Measurements from ENCODE around the gene SARDH.
A peak's percentile ranks its signal among the peaks of the same experiment; 100 is the strongest.
"Not testable (repeated sequence)": the region's sequence is repeated elsewhere in the genome, so short reads cannot be mapped to it uniquely, and the experiment has no call there.

SARDH gene

DNA sequence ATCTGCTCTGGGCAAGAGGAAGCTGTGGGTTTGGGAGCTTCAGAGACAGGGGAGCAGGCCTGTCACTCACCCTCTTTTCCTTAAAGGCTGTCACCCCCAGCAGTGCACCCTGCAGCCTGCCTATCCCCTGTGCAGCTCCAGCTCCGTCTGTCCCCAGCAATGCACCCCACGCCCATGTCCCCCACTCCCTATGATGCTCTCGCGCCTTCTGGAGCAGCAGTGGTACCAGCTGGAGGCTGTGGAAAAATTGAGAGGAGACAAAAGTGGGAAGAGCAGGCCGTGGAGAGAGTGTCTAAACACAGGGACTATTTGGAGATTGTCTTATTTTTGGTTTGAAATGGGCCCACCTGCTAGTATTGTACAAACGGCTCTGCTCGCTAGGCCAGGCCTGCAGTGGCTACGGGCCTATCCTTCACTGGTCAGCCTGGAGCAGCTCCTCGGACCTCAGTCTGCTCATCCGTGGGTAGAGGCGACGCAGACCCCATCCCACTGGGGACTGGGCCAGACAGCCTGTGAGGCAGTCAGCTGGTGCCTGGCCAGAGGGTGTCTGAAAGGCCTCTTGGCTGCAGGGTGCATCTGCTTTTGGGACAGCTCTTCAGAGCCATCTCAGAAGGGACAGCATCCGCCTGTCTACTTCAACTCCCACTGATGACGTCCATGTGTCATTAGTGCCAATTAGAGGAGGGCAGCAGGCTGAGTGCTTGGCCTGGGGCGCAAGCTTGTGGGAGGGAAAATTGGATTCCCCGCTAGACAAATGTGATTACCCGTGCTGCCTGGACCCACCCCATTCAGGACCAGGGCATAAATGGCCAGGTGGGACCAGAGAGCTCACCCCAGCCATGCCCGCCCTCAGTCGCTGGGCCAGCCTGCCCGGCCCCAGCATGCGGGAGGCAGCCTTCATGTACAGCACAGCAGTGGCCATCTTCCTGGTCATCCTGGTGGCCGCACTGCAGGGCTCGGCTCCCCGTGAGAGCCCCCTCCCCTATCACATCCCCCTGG is 102.3 kb downstream of the SARDH start, which contains the start of gene DBH:
TSS of gene DBH (plus strand) at position 831 of the 999 bp plus-strand sequence. CDS start at position 840, 9 bp downstream.
- DNase-seq (ENCODE audit: extremely low read depth in 1 of 2, low read depth in 1 of 2): no peak

DNA sequence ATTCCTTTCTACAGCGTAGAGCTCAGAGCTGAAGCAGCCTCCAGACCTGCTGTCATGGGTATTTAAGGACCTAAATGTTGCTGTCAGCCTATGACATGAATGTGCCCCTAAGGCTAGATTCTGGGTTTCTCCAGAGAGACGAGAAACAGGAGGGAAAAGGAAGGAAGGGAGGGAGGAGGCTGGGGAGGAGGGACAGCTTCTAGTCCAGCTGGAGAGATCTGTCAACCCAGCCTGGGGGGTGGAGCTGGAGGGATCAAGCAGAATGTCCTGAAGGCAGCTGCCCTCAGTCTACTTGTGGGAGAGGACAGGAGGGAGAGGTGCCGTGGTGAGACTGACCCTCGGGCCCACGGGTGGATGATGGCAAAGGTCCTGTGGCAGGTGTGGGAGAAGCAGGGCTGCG is 103.1 kb downstream of the SARDH start:
- no peak for DNase-seq (ENCODE audit: extremely low read depth in 1 of 2, low read depth in 1 of 2)

DNA sequence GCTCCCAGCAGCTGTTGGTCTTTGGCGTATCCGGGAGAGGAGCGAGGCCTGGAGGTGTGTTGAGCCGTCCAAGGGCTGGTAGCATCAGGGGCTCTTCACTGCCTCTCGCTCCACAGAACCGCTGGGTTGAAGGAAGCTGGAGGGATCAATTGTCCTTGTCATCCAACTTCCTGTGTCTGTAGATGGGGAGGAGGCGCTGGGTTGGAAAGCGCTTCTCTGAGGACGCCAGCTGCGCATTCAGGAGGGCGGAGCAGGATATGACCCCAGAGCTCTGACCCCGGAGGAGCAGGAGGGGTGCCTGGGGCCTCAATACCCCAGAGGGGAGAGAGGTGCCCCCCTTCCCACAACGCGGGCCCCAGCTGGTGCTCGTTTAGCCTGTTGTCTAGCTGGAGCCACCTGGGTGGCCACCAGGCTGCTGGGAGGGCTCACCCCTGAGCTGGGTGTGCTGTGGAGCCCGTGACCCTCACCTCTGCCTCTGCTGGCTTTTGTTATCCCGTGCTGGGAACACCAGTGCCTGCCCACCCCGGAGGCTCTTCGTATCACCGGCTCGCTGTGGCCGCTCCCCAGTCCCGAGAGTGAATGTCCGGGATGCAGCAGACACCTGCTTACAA is 104.0 kb downstream of the SARDH start:
- no peak for DNase-seq (ENCODE audit: extremely low read depth in 1 of 2, low read depth in 1 of 2)

DNA sequence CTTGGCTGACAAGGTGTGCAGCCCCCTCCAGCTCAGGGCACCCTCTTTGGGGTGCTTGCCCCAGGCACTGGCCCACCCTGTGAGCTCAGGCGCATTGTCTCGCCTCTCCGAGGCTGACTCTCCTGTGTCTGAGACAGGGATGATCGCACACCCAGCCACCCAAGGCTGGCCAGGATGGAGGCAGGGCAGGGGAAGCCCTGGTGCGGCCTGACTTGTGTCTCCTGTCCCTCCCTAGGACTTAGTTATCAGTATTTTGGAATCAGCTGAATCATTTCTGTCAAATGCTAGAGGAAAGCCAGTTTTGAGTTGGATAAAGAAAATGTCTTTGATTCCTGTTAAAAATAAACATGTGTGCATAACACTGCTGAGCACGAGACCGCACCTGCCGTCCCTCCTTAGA is 104.5 kb downstream of the SARDH start:
- DNase-seq (ENCODE audit: extremely low read depth in 1 of 2, low read depth in 1 of 2): no peak

DNA sequence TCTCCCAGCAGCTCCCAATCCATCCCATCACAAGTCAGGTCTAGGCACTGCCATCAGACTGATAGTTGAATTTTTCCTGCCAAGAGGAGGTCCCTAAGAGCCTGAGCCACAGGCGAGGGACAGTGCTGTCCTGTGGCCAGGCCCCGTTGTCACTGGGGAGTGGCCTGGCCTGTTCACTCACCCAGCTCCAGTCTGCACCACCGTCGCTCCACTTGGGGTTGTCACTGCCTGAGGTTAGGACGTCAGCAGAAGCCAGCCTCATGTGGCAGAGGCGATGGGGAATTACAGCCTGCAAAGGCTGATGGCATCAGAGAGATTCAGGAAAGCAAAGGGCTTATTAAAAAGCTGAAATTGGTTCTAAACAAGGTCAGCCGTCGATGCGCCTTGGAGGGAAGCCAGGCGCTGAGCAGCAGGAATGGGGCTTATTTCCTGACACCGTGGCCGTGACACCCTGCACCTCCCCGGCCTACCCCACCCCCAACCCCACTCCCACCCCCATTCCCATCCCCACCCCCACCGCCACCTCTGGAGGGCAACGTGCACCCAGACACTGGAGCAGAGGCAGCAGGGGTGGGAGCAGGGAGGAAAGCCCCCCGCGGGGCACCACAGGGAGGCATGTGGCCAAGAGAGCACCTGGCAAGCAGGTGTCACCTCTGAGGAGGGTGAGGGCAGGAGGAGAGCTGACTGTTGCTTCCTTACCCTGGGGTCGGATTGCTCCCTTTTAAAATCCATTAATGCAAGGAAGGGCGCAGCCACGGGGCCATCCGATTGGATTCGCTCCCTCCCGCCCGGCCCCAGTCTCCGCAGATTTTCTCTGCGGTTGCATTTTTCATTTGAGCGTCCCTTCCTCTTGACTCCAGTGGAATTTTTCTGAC is 105.1 kb downstream of the SARDH start:
- DNase-seq (ENCODE audit: extremely low read depth in 1 of 2, low read depth in 1 of 2): no peak

DNA sequence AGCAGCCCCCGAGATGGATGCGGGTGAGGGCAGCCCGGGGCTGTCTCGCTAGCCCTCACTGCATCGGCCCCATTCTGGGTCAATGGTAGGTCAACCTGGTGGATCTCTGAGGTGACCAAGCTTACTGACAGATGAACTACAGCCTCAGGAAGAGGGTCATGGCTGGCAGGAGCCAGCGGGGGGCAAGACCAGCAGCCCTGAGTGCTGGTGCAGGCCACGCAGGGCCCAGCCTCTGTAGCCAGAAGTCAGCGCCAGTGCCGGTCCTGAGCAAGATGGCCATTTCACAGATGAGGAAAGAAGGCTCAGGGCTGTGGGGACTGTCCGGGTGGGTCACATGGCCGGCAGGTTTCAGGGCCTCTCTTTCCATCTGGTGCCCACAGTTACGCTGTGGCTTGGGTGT is 107.0 kb downstream of the SARDH start:
- DNase-seq (ENCODE audit: extremely low read depth in 1 of 2, low read depth in 1 of 2): no peak

DNA sequence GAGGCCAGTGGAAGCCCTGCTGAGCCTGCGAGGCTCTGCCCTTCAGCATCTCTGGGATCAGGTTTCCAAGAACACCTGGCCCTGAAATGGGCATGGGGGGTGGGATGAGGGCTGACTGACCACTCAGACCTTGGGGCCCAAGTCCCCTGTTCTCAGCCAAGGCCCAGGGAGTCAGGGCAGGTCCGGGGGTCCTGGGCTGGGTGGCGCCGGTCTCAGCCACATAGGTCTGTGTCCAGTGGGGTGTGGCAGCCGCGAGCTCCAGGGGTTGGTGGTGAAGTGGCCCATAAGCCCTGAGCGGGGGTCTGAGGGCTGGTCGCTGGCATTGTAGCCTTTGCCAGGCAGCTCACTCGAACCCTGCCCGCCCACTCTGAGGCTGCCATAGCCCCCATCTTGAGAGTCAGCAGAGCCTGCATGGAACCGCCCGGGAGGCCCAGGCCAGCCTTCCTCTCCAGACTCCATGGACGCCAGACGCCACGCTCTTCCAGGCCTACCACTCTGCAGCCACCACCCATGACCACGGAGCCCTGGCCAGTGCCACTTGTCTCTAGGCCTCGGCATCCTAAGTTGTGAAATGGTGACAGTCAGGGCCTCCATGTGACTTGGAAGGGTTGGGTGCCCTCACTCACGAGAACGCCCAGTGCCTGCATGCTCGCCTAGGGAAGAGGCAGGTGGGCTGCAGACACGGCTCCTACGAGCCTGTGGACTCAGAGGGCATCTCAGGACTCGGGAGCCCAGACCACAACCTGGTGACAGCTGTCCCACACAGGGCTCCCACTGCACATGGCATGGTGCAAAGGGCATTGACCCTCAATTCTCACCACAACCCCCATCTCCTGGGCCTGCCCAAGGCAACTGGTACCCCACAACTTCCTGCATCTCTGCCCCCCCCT is 108.7 kb downstream of the SARDH start:
- no peak for DNase-seq (ENCODE audit: extremely low read depth in 1 of 2, low read depth in 1 of 2)

DNA sequence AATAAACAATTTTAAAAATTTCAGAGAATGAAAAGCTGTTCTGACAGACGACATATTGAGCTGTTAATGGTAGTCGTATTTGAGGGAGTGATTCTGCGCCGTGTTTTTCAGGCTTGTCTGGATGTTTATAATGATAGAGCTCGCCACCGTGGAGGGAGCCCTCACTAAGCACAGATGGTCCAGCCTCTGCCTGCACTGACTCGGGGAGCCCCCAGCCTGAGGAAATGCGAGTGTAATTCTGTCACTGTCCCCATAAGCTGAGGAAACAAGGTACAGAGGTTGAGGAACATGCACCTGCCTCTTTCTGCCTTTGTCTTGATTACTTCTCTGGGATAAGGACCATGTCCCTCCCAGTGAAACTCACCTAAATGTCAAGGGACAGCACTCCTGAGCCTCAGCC is 109.4 kb downstream of the SARDH start:
- no peak for DNase-seq (ENCODE audit: extremely low read depth in 1 of 2, low read depth in 1 of 2)

DNA sequence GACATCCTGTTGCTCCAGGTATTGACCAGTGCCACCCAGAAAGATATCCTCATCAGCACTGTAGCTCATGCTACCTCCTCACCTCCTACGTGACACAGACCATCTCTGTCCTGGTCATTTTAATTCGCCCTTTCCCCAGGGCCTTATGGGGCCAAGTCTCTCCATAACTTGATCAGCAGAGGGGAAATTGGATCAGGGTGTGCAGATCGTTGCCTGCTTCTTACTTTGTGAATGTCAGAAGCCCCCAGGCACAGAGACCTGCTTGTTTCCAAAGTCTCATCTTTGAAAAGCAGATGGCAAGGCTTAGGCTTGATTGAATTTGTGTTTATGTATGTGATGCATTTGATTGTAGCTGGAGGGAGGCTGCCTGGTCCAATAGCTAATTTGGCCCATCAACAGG is 110.8 kb downstream of the SARDH start:
- no peak for DNase-seq (ENCODE audit: extremely low read depth in 1 of 2, low read depth in 1 of 2)

DNA sequence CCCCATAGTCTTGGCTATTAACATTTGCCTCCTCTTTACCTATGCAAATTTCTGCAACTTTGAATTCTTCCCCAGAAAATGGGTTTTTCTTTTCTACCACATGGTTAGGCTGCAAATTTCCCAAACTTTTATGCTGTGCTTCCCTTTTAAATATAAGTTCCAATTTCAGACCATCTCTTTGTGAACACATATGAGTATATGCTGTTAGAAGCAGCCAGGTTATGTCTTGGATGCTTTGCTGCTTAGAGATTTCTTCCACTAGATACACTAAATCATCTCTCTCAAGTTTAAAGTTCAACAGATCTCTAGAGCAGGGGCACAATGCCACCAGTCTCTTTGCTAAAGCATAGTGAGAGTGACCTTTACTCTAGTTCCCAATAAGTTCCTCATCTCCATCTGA is 112.1 kb downstream of the SARDH start:
- DNase-seq (ENCODE audit: extremely low read depth in 1 of 2, low read depth in 1 of 2): not testable (repeated sequence)

DNA sequence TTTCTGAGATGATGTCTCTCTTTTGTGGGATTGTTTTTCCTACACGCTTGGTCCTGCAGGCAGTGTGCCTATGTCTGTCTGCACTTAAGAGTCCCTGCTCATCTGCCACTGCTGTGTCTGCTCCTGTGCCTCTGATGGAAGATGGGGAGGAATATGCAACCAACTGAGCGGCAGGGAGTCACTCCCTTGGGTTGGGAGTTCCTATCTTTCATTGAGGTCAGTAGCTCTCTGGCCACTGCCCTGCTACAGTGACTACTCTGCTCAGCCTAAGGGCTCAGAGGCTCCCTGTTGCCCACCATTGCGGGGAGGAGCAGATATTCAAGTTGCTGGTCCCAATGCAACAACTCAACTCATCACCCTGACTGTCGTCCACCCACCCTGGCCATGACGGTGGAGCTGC is 115.6 kb downstream of the SARDH start:
- no peak for DNase-seq (ENCODE audit: extremely low read depth in 1 of 2, low read depth in 1 of 2)

DNA sequence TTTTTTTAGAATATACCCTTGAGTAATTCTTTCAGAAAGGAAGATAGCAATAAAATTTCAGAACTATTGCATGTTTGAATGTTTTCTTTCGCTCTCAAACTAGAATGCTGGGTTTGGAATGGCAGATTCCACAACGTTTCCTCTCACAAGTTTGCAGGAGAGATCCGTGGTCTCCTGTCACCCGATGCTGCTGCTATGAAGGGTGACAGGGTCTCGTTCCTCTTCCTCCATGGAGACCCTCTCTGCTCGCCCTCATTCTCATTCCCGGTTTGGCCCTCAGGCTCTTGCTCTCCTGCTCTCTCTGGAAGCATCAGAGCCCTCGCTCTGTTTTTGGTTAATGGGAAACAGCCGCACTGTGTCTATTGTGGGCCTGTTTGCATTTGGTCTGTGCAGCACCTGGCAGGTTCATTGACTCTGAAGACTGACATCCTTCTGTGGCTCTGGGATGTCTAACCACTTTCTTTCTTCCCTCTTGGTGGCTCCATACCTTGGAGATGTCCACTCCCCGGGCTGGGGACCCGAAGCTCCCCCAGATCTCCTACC is 116.4 kb downstream of the SARDH start:
- no peak for DNase-seq (ENCODE audit: extremely low read depth in 1 of 2, low read depth in 1 of 2)

DNA sequence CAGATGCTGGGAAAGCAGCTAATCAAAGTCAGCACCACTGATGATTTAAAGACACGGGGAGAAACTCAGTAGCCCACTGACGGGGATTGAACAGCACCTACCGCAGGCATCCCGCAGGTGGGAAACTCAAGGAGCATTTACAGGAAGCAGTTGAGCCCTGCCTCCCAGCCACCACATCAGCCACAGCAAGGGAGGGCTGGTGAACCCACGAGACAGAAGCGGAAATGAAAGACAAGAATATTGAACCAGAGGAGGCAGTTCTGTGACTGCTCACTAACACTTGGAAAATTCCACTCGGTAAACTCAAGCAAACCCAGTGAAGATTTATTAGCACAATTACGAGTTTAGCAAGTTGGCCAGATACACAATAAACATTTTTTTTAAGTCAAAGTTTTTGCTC is 118.4 kb downstream of the SARDH start:
- peak; percentile 17 to 42 for DNase-seq (ENCODE audit: extremely low read depth in 1 of 2, low read depth in 1 of 2)

DNA sequence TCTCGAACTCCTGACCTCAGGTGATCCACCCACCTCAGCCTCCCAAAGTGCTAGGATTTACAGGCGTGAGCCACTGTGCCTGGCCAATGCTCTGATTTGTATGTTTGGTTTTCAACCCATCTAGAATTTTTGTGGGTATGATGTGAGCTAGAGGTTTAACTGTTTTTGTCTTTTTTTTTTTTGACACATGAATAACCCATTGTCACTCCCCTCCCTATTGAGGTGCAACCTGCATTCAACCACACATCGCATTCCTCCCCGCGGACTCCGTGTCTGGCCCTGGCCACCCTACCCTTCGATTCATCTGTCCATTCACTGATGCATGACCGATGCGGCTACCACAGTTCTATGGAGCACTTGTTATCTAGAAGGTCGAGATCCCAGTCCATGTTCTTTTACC is 119.4 kb downstream of the SARDH start:
- no peak for DNase-seq (ENCODE audit: extremely low read depth in 1 of 2, low read depth in 1 of 2)

DNA sequence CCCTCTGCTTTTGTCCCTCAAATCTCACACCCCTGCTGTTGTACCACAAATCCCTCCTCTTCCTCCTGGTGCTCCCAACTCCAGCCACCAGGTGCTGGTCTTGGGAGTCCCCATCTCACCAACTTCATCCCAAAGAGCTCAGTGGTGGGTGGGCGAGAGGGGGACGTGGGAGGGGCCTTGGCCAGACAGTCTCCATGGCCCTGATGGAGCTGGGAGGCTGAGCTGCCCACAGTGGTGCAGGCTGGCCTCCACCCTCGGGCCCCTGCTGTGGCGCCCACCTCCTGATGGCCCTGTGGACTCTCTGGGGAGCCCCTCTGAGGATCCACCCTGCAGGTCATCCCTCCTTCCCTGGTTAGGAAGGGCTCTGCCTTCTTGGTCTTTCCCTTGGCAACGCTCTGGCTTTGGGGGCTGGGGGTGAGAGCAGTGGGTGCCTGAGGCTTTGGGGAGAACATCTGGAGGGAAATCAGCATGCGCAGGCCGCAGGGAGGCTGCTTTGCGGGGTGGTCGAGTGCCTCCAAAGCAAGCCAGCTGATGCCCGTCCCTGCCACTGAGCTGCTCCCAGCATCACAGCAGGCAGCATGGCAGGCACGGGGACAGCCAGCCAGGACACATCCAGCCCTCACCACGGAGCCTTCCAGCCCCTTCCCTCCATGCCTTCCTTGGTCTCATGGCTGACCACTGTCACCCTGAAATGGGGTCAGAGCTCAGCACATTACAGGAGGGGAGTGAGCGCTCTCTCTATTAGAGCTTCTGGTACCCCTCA is 121.3 kb downstream of the SARDH start:
- DNase-seq (ENCODE audit: extremely low read depth in 1 of 2, low read depth in 1 of 2): no peak

DNA sequence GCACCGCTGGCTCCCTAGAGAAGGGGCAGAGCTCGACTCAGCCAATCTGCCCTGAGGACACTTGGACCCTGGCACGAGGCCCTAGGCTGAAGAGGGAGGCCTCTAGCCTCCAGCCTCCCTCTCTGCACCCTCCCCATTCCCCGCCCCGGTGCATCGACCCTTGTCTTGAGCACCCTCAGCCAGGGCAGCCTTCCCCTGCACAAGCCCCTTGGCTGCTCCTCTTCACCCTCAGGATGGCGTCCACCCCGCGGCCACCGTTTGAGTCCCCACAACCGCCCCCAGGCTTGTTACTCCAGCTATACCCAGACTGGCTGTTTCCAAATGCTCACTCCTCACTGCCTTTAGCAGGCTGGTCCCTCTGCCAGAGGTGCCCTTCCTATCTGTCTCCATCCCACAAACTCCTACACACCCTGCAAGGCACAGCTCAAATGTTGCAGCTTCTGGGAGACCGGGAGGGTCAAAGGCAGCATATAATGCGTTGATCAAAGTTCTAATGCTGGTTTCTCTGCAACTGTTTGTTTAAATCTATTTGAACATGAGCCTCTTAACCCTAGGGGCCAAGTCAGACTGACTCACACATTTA is 122.5 kb downstream of the SARDH start:
- no peak for DNase-seq (ENCODE audit: extremely low read depth in 1 of 2, low read depth in 1 of 2)

DNA sequence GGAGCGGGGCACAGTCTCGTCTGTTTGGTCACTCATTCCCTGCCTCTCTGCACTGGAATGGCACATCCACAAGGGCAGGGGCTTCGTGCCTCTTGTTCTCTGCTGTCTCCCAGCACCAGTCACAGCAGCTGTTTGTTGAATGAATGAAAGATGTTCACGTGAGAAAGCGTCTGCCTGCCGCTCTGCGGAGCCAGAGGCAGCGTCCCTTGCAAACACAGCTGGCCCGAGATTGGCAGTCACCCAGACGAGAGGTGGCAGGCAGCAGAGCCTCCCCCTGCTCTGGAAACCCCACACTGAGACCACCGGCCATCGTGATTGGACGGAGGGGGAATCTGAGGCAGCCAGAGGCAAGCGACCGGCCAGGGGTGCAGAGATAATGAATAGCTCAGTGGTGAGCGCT is 123.0 kb downstream of the SARDH start:
- no peak for DNase-seq (ENCODE audit: extremely low read depth in 1 of 2, low read depth in 1 of 2)

DNA sequence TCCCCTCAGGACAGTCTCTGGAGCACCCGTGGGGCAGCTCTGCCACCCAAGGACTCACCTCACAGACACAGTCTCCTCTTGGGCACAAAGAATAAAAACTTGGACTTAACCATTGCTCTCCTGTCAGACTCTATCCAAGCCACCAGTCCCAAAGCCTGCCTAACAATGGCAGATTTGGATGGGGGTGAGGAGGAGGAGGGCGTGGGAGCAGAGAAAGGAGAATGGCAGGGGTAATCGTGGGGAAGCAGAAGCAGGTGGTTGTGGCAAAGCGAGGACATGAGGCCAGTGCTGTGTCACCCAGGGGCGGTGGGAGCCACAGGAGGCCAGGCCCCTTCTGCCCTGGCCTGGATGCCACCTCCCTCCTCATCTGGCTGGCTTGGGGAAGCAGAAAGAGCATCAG is 123.5 kb downstream of the SARDH start:
- no peak for DNase-seq (ENCODE audit: extremely low read depth in 1 of 2, low read depth in 1 of 2)

DNA sequence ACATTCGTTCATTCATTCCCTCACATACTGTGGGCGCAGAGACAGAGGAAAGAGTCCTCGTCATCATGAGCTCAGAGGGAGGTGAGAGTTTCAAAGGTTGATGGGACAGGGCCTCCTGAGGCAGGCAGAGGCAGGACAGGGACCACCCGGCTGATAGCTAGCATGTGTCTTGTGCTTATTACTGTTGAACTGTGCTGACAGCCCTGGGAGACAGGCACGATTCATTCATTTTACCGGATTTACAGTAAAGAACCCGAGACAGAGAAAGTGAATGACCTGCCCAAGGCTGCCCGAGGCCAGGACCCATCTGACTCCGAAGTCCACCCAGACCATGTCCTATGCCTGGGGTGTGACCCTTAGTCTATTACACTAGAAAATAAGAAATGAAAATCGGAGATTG is 124.1 kb downstream of the SARDH start:
- DNase-seq (ENCODE audit: extremely low read depth in 1 of 2, low read depth in 1 of 2): no peak
